K562 (cell line): Measurements from ENCODE around the gene HIPK2.

Experiments
- ATF4 ChIP-seq: fragments of 450-650 bp; formaldehyde crosslinking; IDR thresholded peaks from 2 replicates; pipeline ENCODE4 v1.4.0; 2022; ENCODE audit warnings: mild to moderate bottlenecking, moderate library complexity
- CTCF ChIP-seq, 3 experiments: IDR thresholded peaks in 2 of 3; conservative IDR thresholded peaks in 1 of 3; 2 replicates each; pipeline ENCODE4 v1.5.1; 2011 to 2012; ENCODE audit warnings: low read length in 3 of 3, mild to moderate bottlenecking in 3 of 3, control low read depth in 2 of 3, improper control_type of control experiment in 1 of 3, inconsistent platforms in 1 of 3, low read depth in 1 of 3, mixed read lengths in 1 of 3, moderate library complexity in 1 of 3; ENCODE audit not compliant: insufficient read depth in 2 of 3
- HCFC1 ChIP-seq: IDR thresholded peaks from 2 replicates; pipeline ENCODE4 v1.6.1; 2012; ENCODE audit warnings: low read depth, low read length, improper control_type of control experiment
- MAX ChIP-seq: sonication (generic); formaldehyde crosslinking; IDR thresholded peaks from 2 replicates; pipeline ENCODE4 v1.9.0; 2022; ENCODE audit warnings: mild to moderate bottlenecking, missing genetic modification reagents
- RERE ChIP-seq: sonication (generic); formaldehyde crosslinking; IDR thresholded peaks from 2 replicates; pipeline ENCODE4 v1.8.0; 2023; ENCODE audit warnings: missing genetic modification reagents, mild to moderate bottlenecking, borderline replicate concordance
- SMARCE1 ChIP-seq: fragments of 450-650 bp; IDR thresholded peaks from 2 replicates; pipeline ENCODE4 v1.7.1; 2016; ENCODE audit warnings: mild to moderate bottlenecking
- ZBTB26 ChIP-seq: fragments of 450-650 bp; formaldehyde crosslinking; IDR thresholded peaks from 2 replicates; pipeline ENCODE4 v1.4.0; 2022; ENCODE audit warnings: missing genetic modification characterization
- ZKSCAN1 ChIP-seq: fragments of 150-350 bp; IDR thresholded peaks from 2 replicates; pipeline ENCODE4 v1.6.1; 2016; ENCODE audit warnings: low read depth, low read length
- ZNF253 ChIP-seq: fragments of 250-450 bp; sonication (Bioruptor Pico); conservative IDR thresholded peaks from 2 replicates; pipeline ENCODE4 v1.6.1; 2021; ENCODE audit warnings: mild to moderate bottlenecking
- ZNF384 ChIP-seq: IDR thresholded peaks from 2 replicates; pipeline ENCODE4 v1.6.1; 2012; ENCODE audit warnings: low read depth, low read length, improper control_type of control experiment

- TF ChIP-seq ATF4 = no peak
- no peak for TF ChIP-seq ZBTB26 (CRISPR knock-in tag)
- no peak for TF ChIP-seq ZNF253 (CRISPR knock-in tag)
- no peak for TF ChIP-seq HCFC1
- no peak for TF ChIP-seq CTCF (IDR thresholded peaks at IDR 0.05 in 2 of 3, conservative IDR thresholded peaks at IDR 0.05 in 1 of 3; ENCODE audit: insufficient read depth in 2 of 3, low read depth in 1 of 3, low read length in 3 of 3)
- no peak for TF ChIP-seq SMARCE1
- no peak for TF ChIP-seq ZNF384
- no peak for TF ChIP-seq MAX (CRISPR knock-in tag)
- no peak for TF ChIP-seq RERE (CRISPR knock-in tag)
- no peak for TF ChIP-seq ZKSCAN1
These were observed 184.9 kb downstream of the HIPK2 start for GRCh38 chr7:139592801-139593461.
